Adrenal gland (tissue), 12 donors: Measurements from ENCODE around the gene SEMG1. TPM values are rescaled to one million over a fixed set of nuclear protein-coding genes. Genes with fewer than 3 reads are reported as not detected.

Experiments used
- DNase-seq, 7 donors: peaks; one replicate each; pipeline ENCODE4 v3.0.0-alpha.2; 2019 to 2020
- H3K27ac ChIP-seq, 5 donors: fragments of 200-600 bp; sonication (generic) in 4 of 5; 1 replicate in 3 of 5; 2 replicates in 2 of 5; pipeline versions ENCODE4 v1.5.1 to v1.8.0; 2016 to 2020; ENCODE audit warnings: mild to moderate bottlenecking in 1 of 5
- H3K27me3 ChIP-seq: fragments of 200-600 bp; 2 replicates; pipeline ENCODE4 v1.8.0; 2021
- H3K36me3 ChIP-seq, 2 donors: fragments of 200-600 bp; replicated peaks in 1 of 2; 1 replicate in 1 of 2; 2 replicates in 1 of 2; pipeline versions ENCODE4 v1.5.1 to v1.8.0; 2018 to 2022
- H3K4me1 ChIP-seq, 2 donors: fragments of 200-600 bp; replicated peaks in 1 of 2; 1 replicate in 1 of 2; 2 replicates in 1 of 2; pipeline versions ENCODE4 v1.5.1 to v1.8.0; 2018 to 2021
- H3K4me3 ChIP-seq, 4 donors: fragments of 200-600 bp; sonication (generic) in 3 of 4; one replicate each; pipeline ENCODE4 v1.5.1; 2016 to 2018
- H3K9me3 ChIP-seq, 3 donors: fragments of 200-600 bp; sonication (generic) in 1 of 3; replicated peaks in 1 of 3; 1 replicate in 2 of 3; 2 replicates in 1 of 3; pipeline versions ENCODE4 v1.5.1 to v1.8.0; 2016 to 2021
- CTCF ChIP-seq, 6 experiments: fragments of 450-650 bp in 4 of 6; fragments of 200-600 bp in 2 of 6; sonication (generic) in 1 of 6; IDR thresholded peaks; 1 replicate in 5 of 6; 2 replicates in 1 of 6; pipeline versions ENCODE4 v1.5.1 to v1.8.0; 2016 to 2021; ENCODE audit warnings: antibody characterized with exemption in 6 of 6, mild to moderate bottlenecking in 2 of 6, moderate library complexity in 1 of 6
- POLR2A ChIP-seq, 2 donors: fragments of 450-650 bp; IDR thresholded peaks; one replicate each; pipeline ENCODE4 v1.6.1; 2017; ENCODE audit warnings: antibody characterized with exemption in 2 of 2, mild to moderate bottlenecking in 2 of 2, moderate library complexity in 1 of 2
- WGBS, 4 donors: extraction: QIAGEN DNeasy Blood & Tissue Kit in 2 of 4; methylation state at CpG; one replicate each; pipeline versions ENCODE4 v1.1.5 to v1.1.7; 2013 to 2017; 5-methylcytosine and 5-hydroxymethylcytosine counted together
- intact Hi-C, 2 donors: fragments of 100-400 bp; cut with DNase I; formaldehyde crosslinking; loops; one replicate each; pipeline versions ENCODE4 v1.14.1 to v1.15.0; 2022 to 2023
- polyA plus RNA-seq, 3 donors: library from polyadenylated mRNA; stranded (reverse); fragments of 200-250 nt in 2 of 3; fragments of 350-450 nt in 1 of 3; fragmentation: Illumina TruSeq in 1 of 3; extraction: RNeasy Lipid Tissue Mini Kit (QIAGEN cat#74804) in 1 of 3; gene quantifications; one replicate each; pipeline ENCODE4 v1.2.3, GENCODE V29; 2013 to 2014
- total RNA-seq, 9 donors: library from RNA; depleted of rRNA in 4 of 9; stranded (reverse); fragments of >200 nt in 4 of 9; fragments of 120-200 nt in 1 of 9; fragmentation: NEBNext Ultra II Directional in 1 of 9; extraction: Animal tissue kit (Norgen Biotek cat#: 25700) in 1 of 9; gene quantifications; one replicate each; pipeline versions ENCODE4 v1.1.0 to v1.2.4, GENCODE V29; 2013 to 2023
- donor health status: healthy with polysubstance abuse.
- donor health status: Bipolar disorder and iron deficiency.
- donor health status: DM: yes; HTN: yes; CAD: no.
- donor health status: DM: no; HTN: no; CAD: no.
- donor health status: DM: no; HTN: no; CAD: no.
- donor health status: DM: yes; HTN: yes; CAD: no.

Gene SEMG1
- total and polyA plus RNA-seq, 12 donors, result 0.15 TPM; not detected in 11

- H3K9me3 ChIP-seq, result peaks cover 0 to 7% (median 0%) of the 10 kb centered on the region in 3 donors
- peaks cover 9% of the 10 kb centered on the region for H3K27me3 ChIP-seq
- H3K27ac ChIP-seq, result no peak overlapping the region
- no peak for DNase-seq
- 61 to 75% (median 65%) methylated on average over 9 of the region's 9 CpGs for WGBS, 4 donors
- intact Hi-C loops, result no loop called here
- H3K4me3 ChIP-seq, result no peak overlapping the region
- no peaks in the 10 kb centered on the region for H3K36me3 ChIP-seq
- TF ChIP-seq CTCF (IDR thresholded peaks at IDR 0.05), result no peak
- TF ChIP-seq POLR2A (IDR thresholded peaks at IDR 0.05), result no peak
- no peaks in the 10 kb centered on the region for H3K4me1 ChIP-seq
Measured at GRCh38 chr20:45230631-45231030, 23.8 kb downstream of the SEMG1 start.

- Histone ChIP-seq H3K27me3 (peaks cover 19% of the 10 kb centered on the region), H3K36me3 (no peaks in the 10 kb centered on the region), H3K4me3 (no peak overlapping the region), H3K27ac (no peak overlapping the region), H3K9me3 (peaks cover 0 to 7% (median 0%) of the 10 kb centered on the region in 3 donors), H3K4me1 (no peaks in the 10 kb centered on the region)
- intact Hi-C loops, result no loop called here
- 65 to 70% (median 68%) methylated on average over 4 of the region's 4 CpGs; no CpG with 5 or more reads in 1 of the 4 donors for WGBS, 4 donors
- no peak for DNase-seq
- peak in 1 of 6 experiments; percentile 13 for TF ChIP-seq CTCF (IDR thresholded peaks at IDR 0.05)
- TF ChIP-seq POLR2A (IDR thresholded peaks at IDR 0.05), result no peak
Measured at GRCh38 chr20:45235995-45236394, 29.2 kb downstream of the SEMG1 start.

GRCh38 chr20:45238139-45238538, 31.3 kb downstream of the SEMG1 start:
- H3K4me1 ChIP-seq, result no peaks in the 10 kb centered on the region
- no peak overlapping the region for H3K4me3 ChIP-seq
- peaks cover 0 to 7% (median 0%) of the 10 kb centered on the region in 3 donors for H3K9me3 ChIP-seq
- DNase-seq, result no peak
- peaks cover 19% of the 10 kb centered on the region for H3K27me3 ChIP-seq
- no peaks in the 10 kb centered on the region for H3K36me3 ChIP-seq
- 72 to 78% (median 77%) methylated on average over 2 of the region's 2 CpGs for WGBS, 4 donors
- intact Hi-C loops, result no loop called here
- TF ChIP-seq POLR2A (IDR thresholded peaks at IDR 0.05) (no peak), CTCF (IDR thresholded peaks at IDR 0.05) (no peak)
- no peak overlapping the region for H3K27ac ChIP-seq

GRCh38 chr20:45246109-45246508, 39.3 kb downstream of the SEMG1 start:
- DNase-seq, result no peak
- no peak for TF ChIP-seq POLR2A (IDR thresholded peaks at IDR 0.05)
- TF ChIP-seq CTCF (IDR thresholded peaks at IDR 0.05), result no peak
- H3K27ac ChIP-seq, result no peak overlapping the region
- no peaks in the 10 kb centered on the region for H3K4me1 ChIP-seq
- no peak overlapping the region for H3K4me3 ChIP-seq
- intact Hi-C loops, result no loop called here
- no peaks in the 10 kb centered on the region for H3K9me3 ChIP-seq
- H3K27me3 ChIP-seq, result peaks cover 27% of the 10 kb centered on the region
- WGBS, 4 donors, result 34 to 46% (median 40%) methylated on average over 6 of the region's 6 CpGs
- no peaks in the 10 kb centered on the region for H3K36me3 ChIP-seq
